ENCODE measurements around the gene JADE1. TPM values are rescaled to one million over a fixed set of nuclear protein-coding genes. Genes with fewer than 3 reads are reported as not detected.

JADE1 gene
- total RNA-seq, 1 experiment from 2014 or later, result 31.5 TPM

DNA sequence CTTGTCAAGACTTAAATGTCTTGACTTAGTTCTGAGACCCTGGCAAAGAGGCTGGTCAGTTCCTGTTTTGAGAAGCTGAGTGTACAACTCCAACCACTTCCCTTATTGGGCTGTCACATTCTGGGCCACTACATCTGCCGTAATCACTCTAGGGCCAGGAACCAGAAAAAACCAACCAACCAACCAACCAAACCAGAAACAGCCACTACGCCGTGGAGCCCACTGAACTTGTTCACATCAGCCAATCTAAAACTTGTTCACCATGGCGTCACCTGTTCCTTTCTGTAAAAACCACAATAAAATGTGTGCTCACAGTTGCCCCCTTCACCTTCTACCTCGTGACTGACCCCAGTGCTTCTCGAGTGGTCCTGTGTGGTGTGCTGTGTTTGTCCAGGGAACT is 107.3 kb downstream of the JADE1 start:
- 0 out of 2 replicates have a peak, but pooled peaks cover 5% of the 10 kb centered on the region for H3K9me2 ChIP-seq (replicated peaks; ENCODE audit: insufficient read depth, low read length)
- no peak overlapping the region for H3K4me2 ChIP-seq (ENCODE audit: low read depth, low read length, poor library complexity, severe bottlenecking)
- H3K36me3 ChIP-seq (ENCODE audit: insufficient read depth, low read length), result no peaks in the 10 kb centered on the region
- H3K4me1 ChIP-seq (ENCODE audit: low read length), result peaks cover 8% of the 10 kb centered on the region
- H3K9ac ChIP-seq (ENCODE audit: low read length), result no peak overlapping the region
- DNase-seq, result no peak
- H3K4me3 ChIP-seq (ENCODE audit: low read length), result no peak overlapping the region
- no peaks in the 10 kb centered on the region for H4K20me1 ChIP-seq (ENCODE audit: insufficient read depth, low read depth, low read length)
- no peaks in the 10 kb centered on the region for H3K27me3 ChIP-seq (ENCODE audit: low read length)
- H3K79me2 ChIP-seq (ENCODE audit: low read length), result peaks cover 57% of the 10 kb centered on the region
- H2AFZ ChIP-seq (ENCODE audit: low read length), result no peak overlapping the region
- no peaks in the 10 kb centered on the region for H3K9me3 ChIP-seq (ENCODE audit: low read length)
- H3K27ac ChIP-seq (ENCODE audit: low read length), result no peak overlapping the region

DNA sequence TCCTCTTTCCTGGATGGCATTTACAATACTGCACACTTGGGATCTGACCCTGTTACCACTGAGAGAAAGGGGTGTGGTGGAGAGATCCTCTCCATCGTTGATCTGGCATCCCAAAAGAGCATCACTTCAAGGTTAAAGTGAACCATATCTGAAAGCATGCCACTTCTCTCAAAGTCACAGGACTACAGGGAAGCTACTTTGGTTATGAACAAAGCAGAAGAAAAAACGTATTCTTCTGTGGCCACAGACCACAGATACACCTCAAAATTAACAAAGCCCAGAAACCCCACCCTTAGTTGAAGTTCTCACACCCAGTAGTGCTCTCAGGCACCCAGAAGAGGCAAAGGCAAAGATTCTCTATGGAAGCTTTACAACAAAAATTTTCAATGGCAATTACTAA is 108.3 kb downstream of the JADE1 start:
- Histone ChIP-seq H3K27me3 (ENCODE audit: low read length) (no peaks in the 10 kb centered on the region), H3K4me1 (ENCODE audit: low read length) (peaks cover 8% of the 10 kb centered on the region), H4K20me1 (ENCODE audit: insufficient read depth, low read depth, low read length) (no peaks in the 10 kb centered on the region), H3K36me3 (ENCODE audit: insufficient read depth, low read length) (no peaks in the 10 kb centered on the region), H3K4me3 (ENCODE audit: low read length) (no peak overlapping the region), H3K79me2 (ENCODE audit: low read length) (peaks cover 57% of the 10 kb centered on the region), H3K27ac (ENCODE audit: low read length) (no peak overlapping the region), H2AFZ (ENCODE audit: low read length) (no peak overlapping the region), H3K9me2 (replicated peaks; ENCODE audit: insufficient read depth, low read length) (0 out of 2 replicates have a peak, but pooled peaks cover 5% of the 10 kb centered on the region), H3K9me3 (ENCODE audit: low read length) (no peaks in the 10 kb centered on the region), H3K9ac (ENCODE audit: low read length) (no peak overlapping the region), H3K4me2 (ENCODE audit: low read depth, low read length, poor library complexity, severe bottlenecking) (no peak overlapping the region)
- no peak for DNase-seq

DNA sequence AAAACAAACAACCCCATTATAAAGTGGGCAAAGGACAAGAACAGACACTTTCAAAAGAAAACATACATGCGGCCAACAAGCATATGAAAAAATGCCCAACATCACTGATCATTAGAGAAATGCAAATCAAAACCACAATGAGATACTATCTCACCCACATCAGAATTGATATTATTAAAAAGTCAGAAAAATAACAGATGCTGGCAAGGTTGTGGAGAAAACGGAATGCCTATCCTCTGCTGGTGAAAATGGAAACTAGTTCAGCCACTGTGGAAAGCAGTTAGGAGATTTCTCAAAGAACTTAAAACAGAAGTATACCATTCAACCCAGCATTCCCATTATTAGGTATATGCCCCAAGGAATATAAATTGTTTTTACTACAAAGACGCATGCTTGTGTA is 112.5 kb downstream of the JADE1 start:
- Histone ChIP-seq H3K4me3 (ENCODE audit: low read length) (no peak overlapping the region), H3K9me2 (replicated peaks; ENCODE audit: insufficient read depth, low read length) (0 out of 2 replicates have a peak, but pooled peaks cover 5% of the 10 kb centered on the region), H3K4me2 (ENCODE audit: low read depth, low read length, poor library complexity, severe bottlenecking) (no peak overlapping the region), H2AFZ (ENCODE audit: low read length) (no peak overlapping the region), H4K20me1 (ENCODE audit: insufficient read depth, low read depth, low read length) (no peaks in the 10 kb centered on the region), H3K9ac (ENCODE audit: low read length) (no peak overlapping the region), H3K36me3 (ENCODE audit: insufficient read depth, low read length) (peaks cover 11% of the 10 kb centered on the region), H3K9me3 (ENCODE audit: low read length) (no peaks in the 10 kb centered on the region), H3K79me2 (ENCODE audit: low read length) (peaks cover 46% of the 10 kb centered on the region), H3K27ac (ENCODE audit: low read length) (no peak overlapping the region), H3K4me1 (ENCODE audit: low read length) (peaks cover 8% of the 10 kb centered on the region), H3K27me3 (ENCODE audit: low read length) (no peaks in the 10 kb centered on the region)
- DNase-seq, result peak; percentile 40
